Subcutaneous abdominal adipose tissue (tissue), 5 donors: ENCODE results near the gene CDKAL1.

ENCODE experiments used
- H3K27ac ChIP-seq: one replicate; pipeline ENCODE4 v1.7.0; 2013; ENCODE audit warnings: low read depth, mild to moderate bottlenecking, inconsistent platforms, low read length, moderate library complexity
- H3K27me3 ChIP-seq, 5 donors: one replicate each; pipeline ENCODE4 v1.7.0; 2013; ENCODE audit warnings: low read length in 5 of 5, inconsistent platforms in 1 of 5; ENCODE audit not compliant: control insufficient read depth in 5 of 5, insufficient read depth in 4 of 5
- H3K36me3 ChIP-seq, 5 donors: one replicate each; pipeline ENCODE4 v1.7.0; 2013; ENCODE audit warnings: low read length in 5 of 5; ENCODE audit not compliant: control insufficient read depth in 5 of 5, insufficient read depth in 5 of 5
- H3K4me1 ChIP-seq, 5 donors: one replicate each; pipeline ENCODE4 v1.7.0; 2013; ENCODE audit warnings: low read length in 5 of 5, mild to moderate bottlenecking in 3 of 5, moderate library complexity in 1 of 5; ENCODE audit not compliant: control insufficient read depth in 5 of 5, insufficient read depth in 5 of 5
- H3K4me3 ChIP-seq, 5 donors: one replicate each; pipeline ENCODE4 v1.7.0; 2013; ENCODE audit warnings: low read length in 5 of 5, low read depth in 1 of 5
- H3K9ac ChIP-seq, 5 donors: one replicate each; pipeline ENCODE4 v1.7.0; 2013; ENCODE audit warnings: low read length in 5 of 5, mild to moderate bottlenecking in 4 of 5, moderate library complexity in 3 of 5
- H3K9me3 ChIP-seq, 5 donors: one replicate each; pipeline ENCODE4 v1.7.0; 2013; ENCODE audit warnings: low read length in 5 of 5; ENCODE audit not compliant: control insufficient read depth in 5 of 5
- donor health status: healthy.
- donor health status: healthy.
- donor health status: healthy.
- donor health status: healthy.
- donor health status: healthy.

Gene CDKAL1

DNA sequence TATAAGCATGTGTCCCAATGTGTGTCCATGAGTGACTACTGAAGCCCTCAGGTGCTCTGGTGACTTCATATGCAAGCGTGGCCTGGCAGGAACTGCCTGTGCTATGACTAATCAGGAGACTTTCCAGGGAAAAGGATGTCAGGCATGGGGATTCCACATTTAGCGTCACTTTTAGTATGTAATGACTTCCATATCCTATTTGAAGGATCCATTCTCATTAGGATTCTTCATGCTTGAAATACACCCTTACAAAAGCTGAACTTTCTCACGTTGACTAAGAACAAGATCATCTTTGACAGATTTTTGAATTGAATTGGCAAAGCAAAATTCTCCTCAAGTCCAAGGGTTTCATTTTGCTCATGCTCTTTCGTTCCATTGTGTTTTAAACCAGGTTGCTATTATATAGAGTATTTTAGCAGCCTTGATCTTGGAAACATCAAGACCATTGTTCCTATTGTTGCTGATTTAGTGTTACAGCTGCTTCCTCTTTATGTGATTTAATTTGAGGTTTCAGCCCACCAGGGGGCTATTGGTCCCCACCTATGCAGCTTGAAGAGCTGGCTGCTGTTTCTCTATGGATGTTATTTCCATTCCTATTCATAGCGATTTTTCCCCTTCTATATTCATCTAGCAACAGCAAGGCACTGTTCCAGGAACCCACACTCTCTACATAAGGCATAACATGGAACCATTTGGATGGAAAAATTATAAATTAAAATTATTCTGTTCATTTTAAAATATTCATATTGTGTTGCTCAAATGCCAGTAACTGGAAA lies 418.6 kb downstream of the CDKAL1 start:
- peak overlapping the region in 1 of 5 donors; percentile 19 for H3K4me3 ChIP-seq
- H3K27ac ChIP-seq, result no peak overlapping the region
- H3K9ac ChIP-seq, result no peak overlapping the region
- H3K9me3 ChIP-seq, result no peaks in the 10 kb centered on the region
- H3K36me3 ChIP-seq, result peaks cover 4 to 10% (median 6%) of the 10 kb centered on the region in 5 donors
- H3K4me1 ChIP-seq, result peaks cover 0 to 7% (median 0%) of the 10 kb centered on the region in 5 donors
- no peaks in the 10 kb centered on the region for H3K27me3 ChIP-seq

DNA sequence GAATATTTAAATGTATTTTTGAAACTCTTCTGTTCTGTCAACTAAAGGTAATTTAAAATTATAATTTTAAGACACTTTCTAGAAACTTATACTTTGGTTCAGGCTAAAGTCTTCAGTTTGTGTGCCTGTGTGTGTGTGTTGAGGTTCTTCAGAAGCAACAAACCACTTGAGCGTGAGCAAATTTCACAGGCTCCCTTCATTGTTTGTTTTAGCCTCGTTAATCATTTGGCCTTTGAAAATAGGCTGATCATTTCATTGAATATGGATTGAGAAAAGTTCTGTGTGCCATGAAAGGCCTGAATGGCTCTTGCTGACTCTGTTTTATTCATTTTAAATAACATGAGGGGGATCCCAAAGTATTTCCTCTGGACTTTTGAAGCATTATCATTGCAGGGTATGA lies 420.1 kb downstream of the CDKAL1 start:
- no peak overlapping the region for H3K4me3 ChIP-seq
- no peaks in the 10 kb centered on the region for H3K27me3 ChIP-seq
- no peak overlapping the region for H3K27ac ChIP-seq
- no peak overlapping the region for H3K9ac ChIP-seq
- no peaks in the 10 kb centered on the region for H3K9me3 ChIP-seq
- peaks cover 0 to 7% (median 0%) of the 10 kb centered on the region in 5 donors for H3K4me1 ChIP-seq
- H3K36me3 ChIP-seq, result peaks cover 4 to 15% (median 6%) of the 10 kb centered on the region in 5 donors

DNA sequence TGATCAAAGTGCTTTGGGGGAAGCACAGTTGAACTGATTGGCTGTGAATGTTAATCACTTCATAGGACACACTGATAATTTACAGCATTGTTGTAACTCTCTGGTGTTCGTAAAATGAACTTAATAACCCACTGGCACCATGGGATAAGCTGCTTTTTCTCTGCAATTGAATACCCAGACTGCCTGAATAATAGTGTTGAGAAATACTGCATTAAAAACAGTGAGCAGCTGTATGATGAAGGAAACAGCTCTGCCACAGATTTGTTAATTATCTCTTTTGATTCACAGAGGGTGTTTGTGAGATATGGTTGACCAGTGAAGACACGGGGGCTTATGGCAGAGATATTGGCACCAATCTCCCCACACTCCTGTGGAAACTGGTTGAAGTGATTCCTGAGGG lies 420.9 kb downstream of the CDKAL1 start:
- H3K27me3 ChIP-seq, result no peaks in the 10 kb centered on the region
- no peaks in the 10 kb centered on the region for H3K9me3 ChIP-seq
- no peak overlapping the region for H3K27ac ChIP-seq
- H3K9ac ChIP-seq, result no peak overlapping the region
- no peak overlapping the region for H3K4me3 ChIP-seq
- peaks cover 4 to 15% (median 6%) of the 10 kb centered on the region in 5 donors for H3K36me3 ChIP-seq
- peaks cover 0 to 7% (median 0%) of the 10 kb centered on the region in 5 donors for H3K4me1 ChIP-seq

DNA sequence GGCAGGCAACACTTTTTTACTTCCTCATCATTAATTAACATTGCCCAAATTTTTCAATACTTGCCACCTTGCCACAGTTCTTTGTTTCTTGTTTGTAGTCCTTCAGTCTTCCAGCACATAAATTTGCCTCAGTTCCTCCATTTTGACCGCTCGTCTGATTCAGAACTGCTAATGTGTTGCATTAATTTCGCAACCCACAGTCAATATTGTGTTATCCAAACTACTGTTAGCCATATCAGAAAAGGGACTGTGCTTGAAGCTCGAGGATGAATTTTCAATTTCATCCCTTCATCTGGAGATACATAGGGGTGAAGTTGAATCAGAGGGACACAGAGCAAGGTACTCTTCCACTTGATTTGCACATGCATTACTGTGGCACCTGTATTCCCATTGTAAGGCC lies 421.5 kb downstream of the CDKAL1 start:
- Histone ChIP-seq H3K36me3 (peaks cover 4 to 15% (median 6%) of the 10 kb centered on the region in 5 donors), H3K9ac (no peak overlapping the region), H3K4me1 (peaks cover 0 to 7% (median 0%) of the 10 kb centered on the region in 5 donors), H3K27ac (no peak overlapping the region), H3K4me3 (no peak overlapping the region), H3K9me3 (no peaks in the 10 kb centered on the region), H3K27me3 (no peaks in the 10 kb centered on the region)

DNA sequence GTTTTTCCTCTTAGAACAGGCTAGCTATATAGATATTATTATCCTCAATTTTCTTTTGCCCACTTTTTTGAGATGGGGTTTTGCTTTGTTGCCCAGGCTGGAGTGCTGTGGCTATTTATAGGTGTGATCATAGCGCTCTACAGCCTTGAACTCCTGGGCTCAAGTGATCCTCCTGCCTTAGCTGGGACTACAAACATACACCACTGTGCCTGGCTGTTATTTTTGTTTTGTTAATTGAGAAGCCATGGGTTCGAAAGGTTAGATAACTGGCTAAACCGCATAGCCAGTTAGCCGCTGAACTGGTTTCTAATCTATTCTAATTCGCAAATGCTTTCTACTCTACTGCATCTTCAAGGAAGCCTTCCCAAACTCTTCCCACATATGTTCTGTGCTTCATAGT lies 425.8 kb downstream of the CDKAL1 start:
- no peak overlapping the region for H3K27ac ChIP-seq
- H3K36me3 ChIP-seq, result peaks cover 4 to 15% (median 6%) of the 10 kb centered on the region in 5 donors
- H3K9ac ChIP-seq, result no peak overlapping the region
- H3K4me3 ChIP-seq, result no peak overlapping the region
- H3K9me3 ChIP-seq, result no peaks in the 10 kb centered on the region
- no peaks in the 10 kb centered on the region for H3K4me1 ChIP-seq
- no peaks in the 10 kb centered on the region for H3K27me3 ChIP-seq

DNA sequence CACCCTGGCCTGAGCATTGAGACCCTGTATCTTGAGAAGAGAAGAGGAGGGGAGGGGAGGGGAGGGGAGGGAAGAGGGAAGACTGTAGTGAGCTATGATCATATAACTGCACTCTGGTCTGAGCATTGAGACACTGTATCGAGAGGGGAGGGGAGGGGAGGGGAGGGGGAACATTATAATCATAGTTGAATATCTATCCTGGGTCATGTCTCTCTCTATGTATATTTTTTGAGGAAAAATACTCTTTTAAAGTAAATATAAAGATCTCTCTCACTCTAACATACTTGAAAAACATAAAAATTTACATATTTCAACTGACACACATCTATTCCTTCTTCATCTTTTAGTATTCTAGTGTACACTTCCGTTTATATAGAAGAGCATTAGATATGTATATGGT lies 431.0 kb downstream of the CDKAL1 start:
- Histone ChIP-seq H3K4me3 (no peak overlapping the region), H3K27ac (no peak overlapping the region), H3K4me1 (no peaks in the 10 kb centered on the region), H3K9me3 (peaks cover 0 to 13% (median 5%) of the 10 kb centered on the region in 5 donors), H3K36me3 (peaks cover 0 to 2% (median 0%) of the 10 kb centered on the region in 5 donors), H3K9ac (no peak overlapping the region), H3K27me3 (no peaks in the 10 kb centered on the region)

DNA sequence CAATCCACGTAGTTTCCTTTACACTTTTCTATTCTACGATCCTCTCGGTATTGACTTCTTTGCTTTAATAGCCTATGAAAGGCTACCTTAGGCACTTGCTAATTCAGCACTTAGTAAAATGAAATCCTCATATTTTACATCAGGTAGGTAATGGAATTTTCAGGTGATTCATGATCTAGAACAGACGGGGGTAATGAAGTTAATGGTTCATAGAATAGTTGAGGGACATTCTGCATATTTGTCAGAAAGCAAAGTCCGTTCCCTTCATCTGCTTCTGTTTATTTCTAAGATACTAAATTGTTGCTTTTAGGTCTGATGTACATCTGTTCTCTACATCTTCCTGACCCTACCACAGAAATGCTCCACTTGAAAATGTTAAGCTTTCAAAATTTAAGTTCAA lies 431.7 kb downstream of the CDKAL1 start:
- H3K4me1 ChIP-seq, result no peaks in the 10 kb centered on the region
- no peak overlapping the region for H3K27ac ChIP-seq
- H3K36me3 ChIP-seq, result peaks cover 0 to 2% (median 0%) of the 10 kb centered on the region in 5 donors
- H3K4me3 ChIP-seq, result no peak overlapping the region
- H3K9ac ChIP-seq, result no peak overlapping the region
- peaks cover 0 to 13% (median 5%) of the 10 kb centered on the region in 5 donors for H3K9me3 ChIP-seq
- H3K27me3 ChIP-seq, result no peaks in the 10 kb centered on the region

DNA sequence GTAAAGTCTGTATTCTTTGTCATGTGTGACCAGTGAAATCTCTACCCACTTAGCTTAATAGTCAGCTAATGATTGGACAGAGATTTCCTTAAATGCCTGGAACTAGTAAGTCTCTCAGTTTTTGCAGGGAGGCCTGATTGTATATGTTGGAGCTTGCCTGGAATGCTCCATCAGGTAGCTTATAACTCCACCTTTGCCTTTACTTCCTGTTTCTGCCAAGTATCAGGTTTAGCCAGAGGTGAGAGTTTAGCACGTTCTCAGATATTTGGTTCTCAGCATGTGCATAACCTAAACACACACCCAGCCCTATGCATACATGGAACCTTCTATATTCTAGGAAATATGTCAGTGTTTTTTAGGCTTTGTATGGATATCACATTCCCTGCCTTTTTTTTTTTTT lies 435.3 kb downstream of the CDKAL1 start:
- Histone ChIP-seq H3K9me3 (peaks cover 0 to 13% (median 5%) of the 10 kb centered on the region in 5 donors), H3K9ac (no peak overlapping the region), H3K27me3 (no peaks in the 10 kb centered on the region), H3K36me3 (peaks cover 0 to 2% (median 0%) of the 10 kb centered on the region in 5 donors), H3K4me3 (no peak overlapping the region), H3K4me1 (no peaks in the 10 kb centered on the region), H3K27ac (no peak overlapping the region)

DNA sequence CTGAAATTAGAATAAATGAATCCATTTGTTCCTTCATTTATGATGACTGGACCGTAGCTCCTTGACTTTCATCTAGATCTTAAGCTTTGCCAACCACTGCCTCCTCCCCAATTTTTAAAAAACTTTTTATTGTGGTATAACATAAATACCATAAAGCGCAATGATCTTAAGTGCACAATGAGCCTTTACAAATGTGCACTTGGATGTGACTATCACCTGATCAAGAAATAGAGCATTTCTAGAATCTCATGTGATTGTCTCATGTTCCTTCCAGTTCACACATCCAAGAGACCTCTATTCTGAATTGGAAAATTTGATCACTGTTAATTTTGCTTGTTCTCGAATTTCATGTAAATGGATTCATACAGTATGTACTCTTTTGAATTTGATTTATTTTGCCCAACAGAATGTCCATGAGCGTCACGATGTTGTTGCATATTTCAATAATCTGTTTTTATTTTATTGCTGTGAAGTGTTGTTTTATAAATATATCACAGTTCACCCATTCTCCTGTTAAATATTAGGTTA lies 442.2 kb downstream of the CDKAL1 start:
- H3K9ac ChIP-seq, result no peak overlapping the region
- no peaks in the 10 kb centered on the region for H3K36me3 ChIP-seq
- H3K27ac ChIP-seq, result no peak overlapping the region
- H3K4me1 ChIP-seq, result no peaks in the 10 kb centered on the region
- H3K9me3 ChIP-seq, result no peaks in the 10 kb centered on the region
- H3K4me3 ChIP-seq, result no peak overlapping the region
- H3K27me3 ChIP-seq, result no peaks in the 10 kb centered on the region

DNA sequence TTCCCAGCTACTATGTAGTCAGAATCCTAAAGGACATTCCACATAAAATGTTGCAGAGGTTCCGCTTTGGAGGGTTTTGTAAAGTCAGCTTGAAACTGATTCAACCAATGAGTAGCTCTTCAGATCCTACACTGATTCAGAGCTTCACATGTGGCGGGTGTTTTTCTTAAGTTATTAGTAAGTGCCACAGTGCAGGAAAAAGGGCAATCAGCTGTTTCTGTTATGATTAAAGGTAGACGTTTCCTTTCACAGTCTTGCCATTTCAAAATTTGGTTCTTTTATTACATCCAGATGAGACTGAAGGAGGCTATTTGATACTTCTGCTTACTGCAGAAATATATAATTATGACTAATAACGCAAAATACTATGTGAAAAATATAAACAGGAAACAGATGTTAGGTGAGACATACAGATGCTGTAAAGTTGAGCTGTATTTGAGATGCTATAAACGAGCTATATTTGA lies 443.9 kb downstream of the CDKAL1 start:
- Histone ChIP-seq H3K36me3 (no peaks in the 10 kb centered on the region), H3K27me3 (no peaks in the 10 kb centered on the region), H3K4me3 (no peak overlapping the region), H3K9ac (no peak overlapping the region), H3K9me3 (no peaks in the 10 kb centered on the region), H3K27ac (no peak overlapping the region), H3K4me1 (no peaks in the 10 kb centered on the region)
